ENCODE data around the gene NT5C2.

The NT5C2 gene

GRCh38 chr10:103235775-103236174, 42.7 kb upstream of the NT5C2 start:
- DNase-seq = no peak
- H3K36me3 ChIP-seq (replicated peaks; ENCODE audit: insufficient read depth, low read length) = no peaks in the 10 kb centered on the region
- no peaks in the 10 kb centered on the region for H3K9me3 ChIP-seq (replicated peaks; ENCODE audit: insufficient read depth, low read length)
- H3F3A ChIP-seq (ENCODE audit: insufficient read depth, low read length) = 0 out of 2 replicates have a peak, but pooled peaks cover 3% of the 10 kb centered on the region
- no peak overlapping the region for H2AFZ ChIP-seq (ENCODE audit: low read length)
- TF ChIP-seq CTCF (IDR thresholded peaks at IDR 0.05; ENCODE audit: low read length) = no peak
- no peak for TF ChIP-seq EZH2phosphoT487 (IDR thresholded peaks at IDR 0.05; ENCODE audit: low read length)
- TF ChIP-seq EZH2 (optimal IDR thresholded peaks at IDR 0.05; ENCODE audit: low read depth, low read length) = no peak
- H3K9ac ChIP-seq (ENCODE audit: low read length) = no peak overlapping the region
- no peaks in the 10 kb centered on the region for H3K79me2 ChIP-seq (ENCODE audit: low read length)
- no peak overlapping the region for H3K27ac ChIP-seq (ENCODE audit: low read length)
- H4K20me1 ChIP-seq (ENCODE audit: insufficient read depth, low read length) = no peaks in the 10 kb centered on the region
- H3K4me2 ChIP-seq (ENCODE audit: low read depth, low read length) = no peak overlapping the region
- H3K4me3 ChIP-seq (ENCODE audit: low read length) = no peak overlapping the region
- no peaks in the 10 kb centered on the region for H3K27me3 ChIP-seq (replicated peaks; ENCODE audit: insufficient read depth, low read length)
- no peaks in the 10 kb centered on the region for H3K9me2 ChIP-seq (replicated peaks; ENCODE audit: insufficient read depth, low read length)
- peaks cover 7% of the 10 kb centered on the region for H3K4me1 ChIP-seq (ENCODE audit: low read length)

GRCh38 chr10:103232772-103233488, 39.9 kb upstream of the NT5C2 start:
- no peak for TF ChIP-seq EZH2 (optimal IDR thresholded peaks at IDR 0.05; ENCODE audit: low read depth, low read length)
- Histone ChIP-seq H3K9me3 (replicated peaks; ENCODE audit: insufficient read depth, low read length) (no peaks in the 10 kb centered on the region), H3K9me2 (replicated peaks; ENCODE audit: insufficient read depth, low read length) (no peaks in the 10 kb centered on the region), H3F3A (ENCODE audit: insufficient read depth, low read length) (no peaks in the 10 kb centered on the region), H3K27ac (ENCODE audit: low read length) (no peak overlapping the region), H3K4me1 (ENCODE audit: low read length) (no peaks in the 10 kb centered on the region), H2AFZ (ENCODE audit: low read length) (no peak overlapping the region), H3K27me3 (replicated peaks; ENCODE audit: insufficient read depth, low read length) (no peaks in the 10 kb centered on the region), H3K4me2 (ENCODE audit: low read depth, low read length) (no peak overlapping the region), H3K79me2 (ENCODE audit: low read length) (no peaks in the 10 kb centered on the region), H4K20me1 (ENCODE audit: insufficient read depth, low read length) (no peaks in the 10 kb centered on the region), H3K9ac (ENCODE audit: low read length) (no peak overlapping the region), H3K36me3 (replicated peaks; ENCODE audit: insufficient read depth, low read length) (no peaks in the 10 kb centered on the region), H3K4me3 (ENCODE audit: low read length) (no peak overlapping the region)
- no peak for DNase-seq

- no peak overlapping the region for H2AFZ ChIP-seq (ENCODE audit: low read length)
- H3K36me3 ChIP-seq (replicated peaks; ENCODE audit: insufficient read depth, low read length) = no peaks in the 10 kb centered on the region
- TF ChIP-seq CTCF (IDR thresholded peaks at IDR 0.05; ENCODE audit: low read length) (no peak), EZH2phosphoT487 (IDR thresholded peaks at IDR 0.05; ENCODE audit: low read length) (no peak), EZH2 (optimal IDR thresholded peaks at IDR 0.05; ENCODE audit: low read depth, low read length) (no peak)
- no peaks in the 10 kb centered on the region for H4K20me1 ChIP-seq (ENCODE audit: insufficient read depth, low read length)
- H3K79me2 ChIP-seq (ENCODE audit: low read length) = no peaks in the 10 kb centered on the region
- H3K9me2 ChIP-seq (replicated peaks; ENCODE audit: insufficient read depth, low read length) = no peaks in the 10 kb centered on the region
- H3K9ac ChIP-seq (ENCODE audit: low read length) = no peak overlapping the region
- H3K27ac ChIP-seq (ENCODE audit: low read length) = no peak overlapping the region
- DNase-seq = no peak
- no peak overlapping the region for H3K4me3 ChIP-seq (ENCODE audit: low read length)
- no peaks in the 10 kb centered on the region for H3K9me3 ChIP-seq (replicated peaks; ENCODE audit: insufficient read depth, low read length)
- no peaks in the 10 kb centered on the region for H3F3A ChIP-seq (ENCODE audit: insufficient read depth, low read length)
- no peak overlapping the region for H3K4me2 ChIP-seq (ENCODE audit: low read depth, low read length)
- H3K27me3 ChIP-seq (replicated peaks; ENCODE audit: insufficient read depth, low read length) = no peaks in the 10 kb centered on the region
- no peaks in the 10 kb centered on the region for H3K4me1 ChIP-seq (ENCODE audit: low read length)
Observed at GRCh38 chr10:103232131-103232673, 39.1 kb upstream of the NT5C2 start.

- no peak overlapping the region for H3K9ac ChIP-seq (ENCODE audit: low read length)
- no peaks in the 10 kb centered on the region for H3K9me3 ChIP-seq (replicated peaks; ENCODE audit: insufficient read depth, low read length)
- H3K4me3 ChIP-seq (ENCODE audit: low read length) = no peak overlapping the region
- no peak overlapping the region for H3K4me2 ChIP-seq (ENCODE audit: low read depth, low read length)
- H3K9me2 ChIP-seq (replicated peaks; ENCODE audit: insufficient read depth, low read length) = no peaks in the 10 kb centered on the region
- H4K20me1 ChIP-seq (ENCODE audit: insufficient read depth, low read length) = no peaks in the 10 kb centered on the region
- H3K79me2 ChIP-seq (ENCODE audit: low read length) = no peaks in the 10 kb centered on the region
- no peaks in the 10 kb centered on the region for H3K27me3 ChIP-seq (replicated peaks; ENCODE audit: insufficient read depth, low read length)
- no peaks in the 10 kb centered on the region for H3K36me3 ChIP-seq (replicated peaks; ENCODE audit: insufficient read depth, low read length)
- H3F3A ChIP-seq (ENCODE audit: insufficient read depth, low read length) = no peaks in the 10 kb centered on the region
- TF ChIP-seq EZH2 (optimal IDR thresholded peaks at IDR 0.05; ENCODE audit: low read depth, low read length) = no peak
- no peak for TF ChIP-seq EZH2phosphoT487 (IDR thresholded peaks at IDR 0.05; ENCODE audit: low read length)
- TF ChIP-seq CTCF (IDR thresholded peaks at IDR 0.05; ENCODE audit: low read length) = no peak
- H3K27ac ChIP-seq (ENCODE audit: low read length) = no peak overlapping the region
- no peaks in the 10 kb centered on the region for H3K4me1 ChIP-seq (ENCODE audit: low read length)
- DNase-seq = no peak
- H2AFZ ChIP-seq (ENCODE audit: low read length) = no peak overlapping the region
Observed at GRCh38 chr10:103231047-103231551, 38.0 kb upstream of the NT5C2 start.
